GM10266 (cell line): ENCODE measurements around the gene ZBTB7C.
A peak's percentile ranks its signal among the peaks of the same experiment; 100 is the strongest.

ENCODE experiments used
- DNase-seq: peaks from one replicate; pipeline ENCODE4 v3.0.0; 2012; ENCODE audit errors: extremely low spot score
- CTCF ChIP-seq: IDR thresholded peaks from 2 replicates; pipeline ENCODE4 v1.5.1; 2012; ENCODE audit warnings: mild to moderate bottlenecking, low read depth; ENCODE audit not compliant: control insufficient read depth, insufficient read depth; ENCODE audit errors: missing control alignments

The ZBTB7C gene

GRCh38 chr18:48024009-48024512 lies 385.1 kb downstream of the ZBTB7C start:
- DNase-seq = no peak
- TF ChIP-seq CTCF = no peak

GRCh38 chr18:48023334-48024008 lies 385.7 kb downstream of the ZBTB7C start:
- peak; percentile 46 for DNase-seq

GRCh38 chr18:48022531-48023329 lies 386.5 kb downstream of the ZBTB7C start:
- peak; percentile 72 for DNase-seq
- TF ChIP-seq CTCF = peak; percentile 47

More at GRCh38 chr18:48023334-48024008, 385.7 kb downstream of the ZBTB7C start:
- peak; percentile 27 for TF ChIP-seq CTCF

- DNase-seq = no peak
- TF ChIP-seq CTCF = no peak
Observed at GRCh38 chr18:48022021-48022420, 387.2 kb downstream of the ZBTB7C start.

GRCh38 chr18:48021273-48021914 lies 387.8 kb downstream of the ZBTB7C start:
- no peak for DNase-seq

More at GRCh38 chr18:48021273-48021914, 387.8 kb downstream of the ZBTB7C start:
- TF ChIP-seq CTCF = no peak
